Activated CD8-positive, alpha-beta memory T cell treated with anti-CD3 and anti-CD28 coated beads, Interleukin-2, amount 50 U/mL, for 1 hour (primary cell): ENCODE measurements around the gene PTPRN2.
"Not testable (repeated sequence)": the region's sequence is repeated elsewhere in the genome, so short reads cannot be mapped to it uniquely, and the experiment has no call there.

Experiments
- DNase-seq: peaks from one replicate; pipeline ENCODE4 v3.0.0-alpha.2; 2020; ENCODE audit errors: extremely low read depth

PTPRN2 gene

DNA sequence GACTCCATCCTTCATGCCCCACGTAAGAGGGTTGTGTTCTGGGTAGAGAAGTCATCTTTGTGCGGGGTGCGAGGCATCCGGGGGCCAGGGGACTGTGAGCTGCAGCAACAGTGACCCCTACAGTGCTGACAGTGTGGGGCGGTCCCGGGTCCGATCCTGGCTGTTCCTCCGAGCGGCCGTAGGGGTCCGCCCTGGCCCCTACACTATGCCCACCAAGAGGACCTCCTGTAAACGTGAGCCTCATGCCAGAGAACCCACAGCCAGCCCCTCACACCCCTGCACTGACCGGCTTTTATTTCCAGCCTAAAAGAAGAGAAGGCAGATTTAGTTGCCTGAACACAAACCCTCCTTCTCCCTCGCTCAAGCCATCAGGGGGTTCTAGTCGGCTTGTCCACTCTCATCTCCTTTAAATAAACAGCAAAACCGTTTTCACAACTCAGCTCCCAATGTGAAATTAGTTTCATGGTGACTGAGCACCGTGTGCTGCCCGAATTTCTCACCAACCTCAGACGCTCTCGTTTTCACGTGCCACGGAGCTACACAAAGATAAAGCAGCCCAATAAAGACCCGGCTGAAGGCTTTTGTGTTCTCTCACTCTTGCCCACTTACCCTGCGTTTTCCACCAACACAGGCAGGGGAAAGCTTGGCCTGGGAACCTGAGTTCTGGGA lies 588.6 kb downstream of the PTPRN2 start:
- DNase-seq: no peak

DNA sequence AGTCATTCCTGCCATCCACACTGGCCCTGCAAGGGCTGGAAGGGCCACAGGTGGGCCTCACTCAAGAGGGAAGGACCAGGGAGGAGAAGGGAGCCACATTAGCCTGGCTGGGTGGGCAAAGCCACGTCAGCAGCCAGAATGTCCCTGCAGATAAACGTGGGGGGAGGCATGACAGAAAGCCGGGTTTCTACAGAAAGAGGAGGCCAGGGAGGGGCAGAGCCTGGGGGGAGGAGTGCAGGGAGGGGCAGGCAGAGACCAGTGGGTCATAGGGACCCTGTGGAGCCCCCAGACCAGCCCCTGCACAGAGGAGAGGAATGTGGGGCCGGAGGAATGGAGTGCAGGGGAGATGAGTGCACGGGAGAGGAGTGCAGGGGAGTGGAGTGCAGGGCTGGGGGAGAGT lies 590.2 kb downstream of the PTPRN2 start:
- no peak for DNase-seq

DNA sequence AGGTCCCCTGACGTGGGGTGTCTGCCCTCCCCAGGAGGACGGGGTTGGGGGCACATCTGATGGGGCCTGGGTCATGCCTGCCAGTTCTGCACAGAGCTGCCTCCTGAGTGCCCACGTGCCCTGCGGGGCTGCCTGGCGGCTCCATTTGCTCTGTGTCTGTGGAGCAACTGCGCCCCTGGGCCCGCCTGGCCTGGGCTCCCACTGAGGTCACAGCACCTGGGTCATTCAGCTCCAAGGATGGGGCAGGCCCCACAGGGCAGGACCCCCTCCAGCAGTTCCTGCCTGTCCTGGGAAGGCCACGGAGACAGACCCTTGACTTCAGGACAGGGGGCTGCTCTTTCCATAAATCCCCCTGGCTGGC lies 590.6 kb downstream of the PTPRN2 start:
- no peak for DNase-seq

DNA sequence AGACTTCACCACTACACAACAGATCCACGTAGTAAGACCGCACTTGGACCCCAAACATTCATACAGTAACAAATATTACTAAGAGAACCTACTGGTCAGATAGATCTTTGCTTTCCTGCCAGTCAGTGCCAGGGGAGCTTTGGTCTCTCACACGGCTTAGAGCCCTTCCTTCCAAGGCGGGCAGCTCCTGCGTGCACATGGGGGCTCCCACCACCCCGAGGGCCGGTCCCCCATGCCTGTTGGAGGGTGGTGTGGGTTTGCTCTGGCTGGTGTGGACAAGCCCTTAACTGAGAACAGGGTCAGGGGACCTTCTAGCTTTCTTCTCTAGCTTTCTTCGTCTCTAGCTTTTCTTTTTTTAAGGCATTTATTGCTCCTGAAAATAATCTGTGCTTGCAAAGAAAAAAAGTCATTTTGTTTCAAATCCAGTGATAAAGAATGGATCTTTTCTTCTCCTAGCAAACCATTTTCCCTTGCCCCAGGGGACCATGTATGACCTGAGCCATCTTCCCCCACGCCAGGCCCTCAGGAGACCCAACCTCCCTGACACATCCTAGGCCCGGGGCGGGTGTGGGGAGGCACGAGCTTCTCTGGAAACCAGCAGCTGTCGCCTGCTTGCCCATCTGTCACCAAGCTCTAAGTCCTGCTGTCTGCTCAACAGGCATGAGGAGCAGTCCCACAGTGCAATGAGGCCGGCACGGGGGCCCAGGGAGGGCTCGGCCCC lies 591.1 kb downstream of the PTPRN2 start:
- no peak for DNase-seq

DNA sequence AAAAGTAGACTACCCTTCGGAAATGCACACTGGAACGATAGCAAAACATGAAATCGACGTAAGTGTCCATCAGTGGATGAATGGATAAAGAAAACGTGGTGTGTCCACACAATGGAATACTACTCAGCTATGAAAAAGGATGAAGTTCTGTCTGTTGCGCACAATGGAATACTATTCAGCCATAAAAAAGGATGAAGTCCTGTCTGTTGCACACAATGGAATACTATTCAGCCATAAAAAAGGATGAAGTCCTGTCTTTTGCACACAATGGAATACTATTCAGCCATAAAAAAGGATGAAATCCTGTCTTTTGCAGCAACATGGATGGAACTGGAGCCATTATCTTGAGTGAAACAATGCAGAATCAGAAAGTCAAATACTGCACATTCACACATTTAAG lies 591.8 kb downstream of the PTPRN2 start:
- no peak for DNase-seq

DNA sequence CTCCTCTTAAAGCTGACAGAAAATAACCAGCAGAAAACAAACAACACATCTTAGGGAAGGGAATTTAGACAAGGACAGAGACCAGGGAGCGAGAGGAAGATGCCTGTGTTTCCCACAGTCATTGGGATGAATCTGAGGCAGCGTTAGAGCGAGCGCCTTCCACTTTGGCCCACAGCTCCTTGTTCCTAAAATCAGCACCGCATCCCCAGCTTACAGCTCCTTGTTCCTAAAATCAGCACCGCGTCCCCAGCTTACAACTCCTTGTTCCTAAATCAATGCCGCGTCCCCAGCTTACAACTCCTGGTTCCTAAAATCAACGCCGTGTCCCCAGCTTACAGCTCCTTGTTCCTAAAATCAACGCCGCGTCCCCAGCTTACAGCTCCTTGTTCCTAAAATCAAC lies 593.3 kb downstream of the PTPRN2 start:
- no peak for DNase-seq

DNA sequence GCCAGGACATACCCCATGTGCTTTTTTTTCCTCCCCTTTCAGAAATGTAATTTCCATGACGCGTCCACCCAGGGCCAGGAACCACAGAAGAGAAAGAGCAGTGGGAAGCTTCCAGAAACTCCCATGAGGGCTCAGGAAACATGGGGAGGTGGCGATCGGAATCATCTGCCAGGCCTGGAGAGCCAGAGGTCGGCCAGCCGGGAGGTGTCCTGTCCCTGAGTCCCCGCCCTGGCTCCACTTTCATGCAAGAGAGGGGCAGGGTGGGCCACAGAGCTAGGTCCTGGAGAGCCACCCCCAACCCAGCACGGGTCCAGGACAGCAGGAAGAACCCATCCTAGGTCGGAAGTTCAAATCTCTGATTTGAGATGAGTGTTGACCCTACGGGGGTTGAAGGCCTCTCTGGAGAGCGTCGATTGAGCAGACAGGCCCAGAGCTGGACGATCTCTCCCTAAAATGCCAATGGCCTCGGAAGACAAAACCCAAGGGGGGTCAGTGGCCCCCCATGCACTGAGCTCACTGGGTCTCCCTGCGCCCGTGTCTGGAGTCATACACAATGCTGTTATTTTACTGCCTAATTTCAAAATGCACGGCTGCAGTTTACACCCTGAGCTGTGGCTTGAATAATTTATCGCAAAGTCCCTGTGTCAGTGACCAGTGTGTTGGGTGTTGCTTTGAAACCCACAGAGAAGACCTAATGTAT lies 594.1 kb downstream of the PTPRN2 start:
- no peak for DNase-seq

DNA sequence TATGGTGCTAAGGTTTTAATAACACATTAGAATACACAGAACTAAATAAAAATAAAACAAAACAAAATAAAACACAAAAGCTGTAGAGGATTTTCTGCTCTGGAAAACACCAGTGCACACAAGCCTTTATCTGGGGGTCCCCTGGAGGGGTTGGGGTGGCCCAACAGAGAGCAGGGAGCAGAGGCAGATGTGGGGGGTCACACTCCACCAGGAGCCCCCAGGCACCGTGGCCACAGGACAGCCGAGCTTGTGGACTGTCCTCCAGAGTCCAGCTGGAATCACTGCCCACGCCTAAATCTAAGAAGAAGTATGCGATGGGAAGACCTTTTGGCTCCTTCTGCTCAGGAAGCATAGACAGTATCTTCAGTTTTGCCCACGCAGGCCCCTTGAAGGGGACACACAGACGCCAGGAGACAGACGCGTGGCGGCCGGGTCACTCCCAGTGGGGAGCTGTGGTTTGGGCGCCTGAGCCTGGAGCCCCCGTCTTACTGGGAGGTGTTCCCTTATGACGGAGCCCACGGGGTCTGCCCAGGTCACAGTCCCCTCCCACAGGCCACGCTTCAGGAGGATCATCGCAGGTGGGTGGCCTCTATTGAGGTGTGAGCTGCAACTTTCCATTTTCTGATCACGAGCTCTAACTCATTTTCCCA lies 595.0 kb downstream of the PTPRN2 start:
- DNase-seq: no peak

DNA sequence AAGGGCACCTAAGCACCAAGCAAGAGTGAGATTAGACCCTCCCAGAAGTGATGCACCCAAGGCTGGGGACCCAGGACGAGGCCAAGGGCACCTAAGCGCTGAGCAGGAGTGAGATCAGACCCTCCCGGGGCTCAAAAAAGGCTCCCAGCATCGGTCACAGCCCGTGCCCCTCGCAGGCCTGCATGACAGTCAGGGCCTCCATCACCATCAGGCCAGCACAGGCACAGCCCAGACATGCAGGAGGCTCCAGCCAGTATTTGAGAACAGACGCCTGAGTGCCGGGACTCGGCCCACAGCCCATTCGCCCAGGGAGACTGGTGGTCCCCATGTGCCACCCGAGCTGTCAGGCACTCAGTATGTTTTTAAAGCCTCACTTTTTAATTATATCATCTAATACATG lies 595.9 kb downstream of the PTPRN2 start:
- DNase-seq: no peak

DNA sequence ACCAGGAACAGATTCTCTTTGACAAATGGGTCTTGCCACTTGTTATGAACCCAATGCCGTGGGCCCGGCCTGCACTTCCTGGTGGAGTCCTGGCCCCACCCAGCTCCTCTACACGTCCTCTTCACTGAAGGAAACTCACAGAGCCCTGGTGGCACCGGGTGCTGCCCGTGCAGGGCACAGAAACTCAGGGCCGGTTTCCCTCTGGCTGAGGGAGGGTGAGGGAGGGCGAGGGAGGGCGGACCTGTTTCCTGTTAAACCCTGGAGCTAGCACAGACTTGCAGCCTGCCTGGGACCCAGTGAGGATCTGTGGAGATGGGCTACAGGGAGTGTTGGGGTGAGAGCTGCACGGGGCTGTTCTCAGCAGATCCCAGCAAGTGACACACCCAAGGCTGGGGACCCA lies 596.3 kb downstream of the PTPRN2 start:
- no peak for DNase-seq

DNA sequence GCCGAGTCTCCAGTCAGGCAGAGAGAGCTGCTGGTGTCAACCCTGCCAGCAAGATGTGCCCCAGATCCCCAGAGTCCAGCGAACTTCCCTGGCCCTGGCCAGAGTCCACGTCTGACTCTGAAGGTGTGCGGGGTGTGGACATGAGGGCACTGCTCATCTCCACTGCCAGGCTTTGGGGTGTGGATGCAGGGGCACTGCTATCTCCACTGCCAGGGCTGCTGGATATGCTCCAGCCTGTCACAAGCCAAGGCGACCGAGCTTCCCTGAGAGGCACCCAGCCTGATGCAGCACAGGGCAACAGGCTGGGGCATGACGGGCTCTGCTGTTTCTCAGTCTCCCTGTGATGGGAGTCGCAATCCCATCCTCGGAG lies 596.8 kb downstream of the PTPRN2 start:
- no peak for DNase-seq

DNA sequence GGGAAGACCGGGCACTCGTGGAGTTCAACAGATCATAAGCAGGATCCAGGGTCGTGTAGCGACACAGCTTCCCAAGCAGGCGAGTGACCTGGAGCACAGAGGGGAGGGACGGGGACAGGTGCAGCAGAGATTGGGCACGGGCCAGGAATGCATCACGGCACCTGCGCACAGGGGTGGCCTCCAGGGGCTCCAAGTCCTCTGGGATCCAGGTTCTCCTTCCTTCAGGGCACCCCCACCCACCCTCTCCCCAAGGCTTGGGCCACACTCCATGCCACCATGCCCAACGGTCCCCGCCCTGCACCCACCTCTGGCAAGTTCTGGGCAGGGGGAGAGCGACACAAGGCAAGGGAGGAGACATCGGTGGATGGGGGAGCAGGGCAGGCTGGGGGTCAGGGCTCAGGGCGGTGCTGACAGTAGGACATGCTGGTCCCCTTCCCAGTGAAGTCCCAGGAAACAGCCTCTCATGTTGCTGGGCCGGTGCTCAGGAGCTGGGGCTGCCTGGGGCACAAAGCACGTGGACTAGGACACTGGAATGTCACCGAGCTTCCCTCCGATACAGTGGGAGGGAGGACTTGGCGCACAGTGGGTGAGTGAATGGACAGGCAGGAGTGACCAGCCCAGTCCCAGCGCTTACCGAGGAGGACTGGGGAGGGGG lies 597.3 kb downstream of the PTPRN2 start:
- no peak for DNase-seq

DNA sequence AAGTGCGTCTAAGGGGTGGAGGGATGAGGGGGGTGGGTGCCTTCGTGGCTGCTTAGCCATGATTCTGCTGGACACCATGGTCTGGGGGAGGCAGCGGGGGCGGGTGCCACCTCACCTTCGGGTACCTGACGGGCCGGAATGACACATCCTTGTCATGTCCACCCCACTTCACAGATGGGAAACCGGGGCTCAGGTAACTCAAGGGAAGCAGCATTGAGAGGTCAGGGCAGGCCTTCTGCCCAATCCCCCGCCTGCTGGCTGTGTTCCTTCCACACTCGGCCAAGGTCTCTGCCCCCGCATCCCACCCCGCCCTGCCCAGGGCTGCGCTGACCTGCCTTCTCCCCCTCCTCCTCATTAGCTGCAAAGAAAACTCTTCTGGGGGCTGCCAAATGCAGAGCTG lies 598.0 kb downstream of the PTPRN2 start:
- no peak for DNase-seq

DNA sequence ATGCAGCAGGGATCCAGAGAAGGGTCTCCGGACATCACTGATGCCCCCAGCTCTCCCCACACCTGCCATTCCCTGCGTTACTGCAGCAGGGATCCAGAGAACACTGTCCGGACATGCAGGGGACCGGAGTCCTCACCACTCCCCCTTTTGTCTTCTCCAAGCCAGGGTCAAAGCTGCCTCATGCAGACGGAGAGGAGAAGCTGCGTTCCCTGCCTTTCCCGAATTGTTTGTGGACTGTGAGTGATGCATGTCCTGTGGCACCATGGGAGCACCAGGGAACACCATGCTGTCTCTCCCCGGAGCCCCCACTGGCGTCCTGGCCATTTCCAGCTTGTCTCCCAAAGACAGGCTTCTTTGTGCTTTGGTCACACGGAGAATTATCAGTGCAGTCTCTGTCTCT lies 599.7 kb downstream of the PTPRN2 start:
- no peak for DNase-seq

DNA sequence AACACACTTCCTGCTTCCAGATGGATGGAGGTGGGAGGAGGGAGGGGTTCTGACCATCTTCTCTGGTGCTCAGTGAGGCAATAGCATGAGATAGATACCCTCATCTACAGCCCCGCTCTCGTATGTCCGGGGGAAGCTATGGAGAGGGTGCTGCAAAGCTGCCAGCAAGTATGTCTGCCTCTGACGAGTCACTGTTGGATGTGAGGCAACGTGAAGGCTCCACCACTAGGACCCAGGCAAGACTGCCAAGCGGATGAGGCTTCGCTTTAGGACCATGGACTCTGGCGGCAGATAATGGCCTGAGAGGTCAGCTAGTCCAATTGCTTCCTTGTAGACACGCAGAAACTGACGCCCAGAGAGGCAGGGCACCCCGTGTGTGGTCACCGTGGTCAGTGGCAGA lies 601.6 kb downstream of the PTPRN2 start:
- no peak for DNase-seq

DNA sequence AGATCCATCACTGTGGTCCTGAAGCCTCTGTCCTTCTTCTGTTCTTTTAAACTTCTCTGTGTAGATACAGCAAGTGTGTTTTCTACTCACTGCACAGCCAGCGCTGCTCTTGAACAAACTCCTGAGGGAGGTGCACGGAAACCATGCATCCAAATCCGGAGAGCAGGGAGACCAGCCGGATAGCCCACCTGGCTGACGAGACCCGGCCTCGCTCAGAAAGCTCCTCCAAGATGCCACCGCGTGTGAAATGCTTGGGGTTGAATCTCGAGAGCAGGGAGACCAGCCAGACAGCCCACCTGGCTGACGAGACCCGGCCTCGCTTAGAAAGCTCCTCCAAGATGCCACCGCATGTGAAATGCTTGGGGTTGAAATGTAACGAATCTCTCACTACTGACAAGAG lies 602.0 kb downstream of the PTPRN2 start:
- no peak for DNase-seq

DNA sequence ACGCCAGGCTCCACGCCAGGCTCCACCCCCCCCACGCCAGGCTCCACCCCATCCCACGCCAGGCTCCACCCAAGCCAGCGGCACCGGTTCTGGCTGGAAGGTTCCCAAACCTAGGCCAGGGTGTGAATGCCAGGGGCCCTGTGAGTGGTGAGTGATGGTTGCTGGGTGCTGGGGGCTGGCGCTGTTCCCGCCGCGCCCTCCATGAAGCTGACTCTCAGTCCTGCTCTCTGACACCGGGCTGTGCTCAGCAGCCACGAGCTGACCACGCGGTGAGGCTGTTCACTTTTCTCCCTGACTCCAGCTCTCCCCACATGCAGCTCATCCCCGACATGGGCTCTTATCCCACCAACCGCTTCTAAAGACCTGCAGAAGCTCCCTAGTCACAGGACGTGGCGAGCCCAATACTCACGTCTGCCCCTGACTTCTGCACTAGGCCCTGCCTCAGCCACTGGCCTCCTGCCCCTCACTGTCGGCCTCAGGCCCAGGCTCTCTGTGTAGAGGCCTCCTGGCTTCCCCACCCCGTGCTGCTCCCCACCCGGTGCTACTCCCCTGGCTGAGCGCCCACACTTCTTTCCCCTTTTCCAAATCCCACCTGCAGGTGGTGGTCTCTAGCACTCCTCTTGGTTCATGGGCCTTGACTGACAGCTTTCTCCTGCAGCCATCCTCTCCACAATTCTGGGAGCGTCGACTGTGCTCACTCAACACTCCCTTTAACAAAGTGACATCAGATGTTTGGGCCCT lies 603.0 kb downstream of the PTPRN2 start:
- no peak for DNase-seq

DNA sequence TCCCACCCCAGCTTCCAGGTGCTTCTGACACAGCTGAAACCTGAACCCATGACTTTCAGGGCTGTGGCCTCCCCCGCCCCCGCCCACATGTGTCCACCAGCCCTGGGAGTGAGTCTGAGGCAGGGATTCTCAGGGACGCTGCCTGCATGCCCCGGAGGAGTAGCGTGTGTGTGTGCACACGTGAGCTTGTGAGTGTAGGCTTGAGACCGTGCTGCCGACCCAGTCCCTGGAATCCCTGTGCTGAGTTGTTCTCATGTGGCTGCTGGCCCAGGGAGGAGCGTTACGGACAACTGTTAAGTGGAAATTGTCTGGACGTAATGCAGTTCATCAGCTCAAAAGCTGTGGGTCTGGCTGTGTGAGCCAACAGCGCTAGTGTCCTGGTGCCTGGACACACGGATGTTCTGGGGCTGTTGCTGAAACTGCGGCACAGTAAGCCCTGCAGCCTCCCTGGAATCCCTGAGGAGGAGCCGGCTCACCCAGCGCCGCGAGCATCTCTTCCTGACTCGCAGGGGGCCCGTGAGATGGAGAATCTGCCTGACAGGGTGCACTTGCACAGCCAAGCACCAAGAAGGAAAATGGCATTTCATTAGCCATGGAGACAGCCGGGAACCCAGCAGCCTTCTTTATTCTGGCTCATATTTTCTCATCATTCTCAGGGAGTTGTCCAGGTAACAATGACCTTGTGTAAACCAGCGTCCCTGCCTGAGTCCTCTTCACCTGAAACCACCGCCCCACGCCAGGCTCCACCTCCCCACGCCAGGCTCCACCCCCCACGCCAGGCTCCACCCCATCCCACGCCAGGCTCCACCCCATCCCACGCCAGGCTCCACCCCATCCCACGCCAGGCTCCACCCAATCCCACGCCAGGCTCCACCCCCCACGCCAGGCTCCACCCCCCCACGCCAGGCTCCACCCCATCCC lies 603.9 kb downstream of the PTPRN2 start:
- no peak for DNase-seq

DNA sequence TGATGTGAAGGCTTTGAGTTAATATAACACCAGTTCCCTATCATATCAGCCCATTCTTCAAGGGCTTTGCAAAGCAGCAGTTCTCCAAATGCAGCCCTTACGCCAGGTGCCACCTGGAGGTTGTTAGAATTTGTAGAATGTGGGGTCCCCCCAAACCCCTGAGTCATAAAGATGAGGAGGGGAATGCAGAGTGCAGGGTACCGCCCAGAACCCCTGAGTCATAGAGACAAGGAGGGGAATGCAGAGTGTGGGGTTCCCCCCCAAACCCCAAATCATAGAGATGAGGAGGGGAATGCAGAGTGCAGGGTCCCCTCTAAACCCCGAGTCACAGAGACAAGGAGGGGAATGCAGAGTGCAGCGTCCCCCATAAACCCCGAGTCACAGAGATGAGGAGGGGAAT lies 605.8 kb downstream of the PTPRN2 start:
- DNase-seq: no peak

DNA sequence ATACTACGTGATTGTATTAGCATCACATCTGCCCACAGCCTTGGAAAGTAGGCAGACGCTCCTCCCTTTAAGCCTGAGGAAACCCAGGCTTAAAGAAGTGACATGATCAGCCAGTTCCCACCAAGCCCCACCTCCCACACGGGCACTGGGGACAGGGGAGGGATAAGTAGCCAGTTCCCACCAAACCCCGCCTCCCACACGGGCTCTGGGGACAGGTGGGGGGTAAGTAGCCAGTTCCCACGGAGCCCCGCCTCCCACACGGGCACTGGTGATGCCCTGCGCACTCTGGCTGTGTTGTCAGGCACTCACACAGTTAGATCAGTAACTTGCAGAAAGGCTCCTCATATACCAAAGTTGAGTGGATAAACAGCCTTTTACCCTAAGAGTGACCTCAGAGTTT lies 606.8 kb downstream of the PTPRN2 start:
- DNase-seq: no peak

DNA sequence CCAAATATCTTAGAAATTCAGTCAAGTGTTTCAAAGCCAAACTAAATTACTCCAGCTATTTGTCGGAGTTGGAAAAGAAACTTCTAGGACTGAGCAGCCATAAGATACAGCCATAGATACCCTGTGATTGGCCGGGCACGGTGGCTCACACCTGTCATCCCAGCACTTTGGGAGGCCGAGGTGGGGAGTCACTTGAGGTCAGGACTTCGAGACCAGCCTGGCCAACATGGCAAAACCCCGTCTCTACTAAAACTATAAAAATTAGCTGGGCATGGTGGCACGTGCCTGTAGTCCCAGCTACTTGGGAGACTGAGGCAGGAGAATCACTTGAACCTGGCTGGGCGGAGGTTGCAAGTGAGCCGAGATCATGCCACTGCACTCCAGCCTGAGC lies 607.3 kb downstream of the PTPRN2 start:
- not testable (repeated sequence) for DNase-seq
